Stimulated activated CD4-positive, alpha-beta T cell treated with anti-CD3 and anti-CD28 coated beads, TNF-alpha, amount 100 ng/mL, for 48 hours (primary cell): ENCODE data around the gene KCP.
"Not testable (repeated sequence)": the region's sequence is repeated elsewhere in the genome, so short reads cannot be mapped to it uniquely, and the experiment has no call there.

Experiments
- DNase-seq, 3 donors: peaks; one replicate each; pipeline ENCODE4 v3.0.0-alpha.2; 2020; ENCODE audit warnings: low read depth in 3 of 3

The KCP gene

GRCh38 chr7:128910569-128910945 is at the start of gene KCP:
KCP (minus strand) TSS chr7:128910709; CDS start chr7:128910676, 33 bp downstream.
- no peak for DNase-seq

GRCh38 chr7:128959296-128959695 is 48.8 kb upstream of the KCP start:
- DNase-seq: no peak

DNA sequence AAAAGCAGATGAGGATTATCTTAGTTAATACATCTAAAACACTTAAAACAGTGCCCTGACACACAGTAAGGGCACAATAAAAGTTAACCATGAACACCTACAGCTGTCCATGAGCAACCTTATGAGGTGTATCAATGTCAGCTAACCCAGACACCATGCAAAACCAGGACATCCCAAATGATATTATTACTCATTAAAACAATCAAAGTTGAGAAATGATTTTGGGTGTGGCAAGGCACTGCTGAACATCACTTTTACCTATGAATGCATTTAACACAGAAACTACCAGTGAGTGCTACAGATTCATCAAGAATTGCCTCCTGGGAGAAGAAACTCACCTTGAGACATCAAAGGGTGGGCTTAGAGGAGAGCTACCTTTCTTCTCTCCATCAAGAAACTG is 45.5 kb upstream of the KCP start:
- DNase-seq: no peak

- DNase-seq: no peak
Observed at GRCh38 chr7:128954830-128955802, 44.6 kb upstream of the KCP start.

DNA sequence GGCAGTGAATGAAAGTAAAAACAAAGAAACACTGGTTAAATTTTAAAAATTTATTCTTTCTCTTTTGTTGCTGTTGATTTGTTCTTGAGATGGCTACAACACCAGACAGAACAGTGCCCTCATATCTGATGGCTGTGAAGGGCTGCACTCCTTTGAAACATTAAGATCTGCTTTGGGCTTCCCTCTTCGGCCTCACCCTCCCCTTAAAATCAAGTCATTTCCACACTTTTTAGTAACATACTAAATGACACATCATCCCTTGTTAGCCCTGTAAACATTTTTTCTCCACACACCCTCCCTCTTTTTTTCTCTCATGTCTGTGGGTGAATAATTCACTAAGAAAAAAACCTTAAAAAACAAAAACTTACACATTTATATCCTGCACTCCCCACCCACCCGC is 43.6 kb upstream of the KCP start:
- DNase-seq: no peak

DNA sequence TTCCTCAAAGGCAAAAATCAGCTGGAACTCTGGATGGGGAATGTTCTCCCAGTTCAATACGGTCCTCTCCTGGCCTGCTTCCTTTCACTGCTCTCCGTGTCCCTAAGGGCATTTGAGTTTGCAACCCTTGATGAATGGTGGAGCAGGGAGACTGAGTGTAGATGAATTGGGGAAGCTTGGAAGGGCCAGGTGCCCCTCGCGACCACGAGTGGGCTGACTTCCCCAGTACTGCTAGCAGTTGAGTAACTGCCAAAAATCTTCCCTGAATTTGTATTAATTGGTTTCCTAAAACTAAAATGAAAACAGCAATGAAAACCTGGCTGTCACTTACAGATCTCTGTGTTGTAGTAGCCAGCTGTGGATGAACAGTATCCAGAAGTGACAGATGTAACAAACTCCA is 40.8 kb upstream of the KCP start:
- DNase-seq: no peak

DNA sequence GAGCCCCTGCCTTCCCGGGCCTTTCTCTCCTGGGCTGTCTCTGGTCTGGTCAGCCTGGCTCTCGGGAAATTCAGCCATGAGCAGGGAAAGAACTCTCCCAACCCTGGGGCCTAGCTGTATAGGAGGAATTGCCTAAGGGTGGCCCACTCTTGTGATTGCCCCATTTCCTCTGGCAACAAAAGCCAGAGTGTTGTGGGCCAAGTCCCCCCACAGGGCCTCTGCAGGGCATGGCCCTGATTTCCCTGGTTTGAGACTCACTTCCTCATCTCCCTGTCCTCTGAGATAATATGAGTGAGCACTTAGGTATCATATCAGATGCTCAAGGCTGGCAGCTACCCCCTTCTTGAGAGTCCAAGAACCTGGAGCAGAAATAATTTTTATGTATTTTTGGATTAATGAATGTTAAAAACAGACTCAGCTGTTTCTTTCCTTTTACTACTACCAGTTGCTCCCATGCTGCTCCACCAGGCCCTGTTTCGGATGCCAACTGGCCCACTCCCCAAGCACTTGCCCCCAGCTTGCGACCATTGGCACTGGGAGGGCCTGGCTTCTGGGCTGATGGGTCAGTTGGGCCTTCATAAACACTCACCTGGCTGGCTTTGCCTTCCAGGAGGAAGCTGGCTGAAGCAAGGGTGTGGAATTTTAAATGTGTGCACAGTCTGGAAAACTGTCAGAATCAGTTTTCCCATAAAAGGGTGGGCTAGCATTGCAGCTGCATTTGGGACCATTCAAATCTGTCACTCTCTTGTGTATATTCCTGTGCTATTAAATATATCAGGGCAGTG is 38.7 kb upstream of the KCP start:
- no peak for DNase-seq

DNA sequence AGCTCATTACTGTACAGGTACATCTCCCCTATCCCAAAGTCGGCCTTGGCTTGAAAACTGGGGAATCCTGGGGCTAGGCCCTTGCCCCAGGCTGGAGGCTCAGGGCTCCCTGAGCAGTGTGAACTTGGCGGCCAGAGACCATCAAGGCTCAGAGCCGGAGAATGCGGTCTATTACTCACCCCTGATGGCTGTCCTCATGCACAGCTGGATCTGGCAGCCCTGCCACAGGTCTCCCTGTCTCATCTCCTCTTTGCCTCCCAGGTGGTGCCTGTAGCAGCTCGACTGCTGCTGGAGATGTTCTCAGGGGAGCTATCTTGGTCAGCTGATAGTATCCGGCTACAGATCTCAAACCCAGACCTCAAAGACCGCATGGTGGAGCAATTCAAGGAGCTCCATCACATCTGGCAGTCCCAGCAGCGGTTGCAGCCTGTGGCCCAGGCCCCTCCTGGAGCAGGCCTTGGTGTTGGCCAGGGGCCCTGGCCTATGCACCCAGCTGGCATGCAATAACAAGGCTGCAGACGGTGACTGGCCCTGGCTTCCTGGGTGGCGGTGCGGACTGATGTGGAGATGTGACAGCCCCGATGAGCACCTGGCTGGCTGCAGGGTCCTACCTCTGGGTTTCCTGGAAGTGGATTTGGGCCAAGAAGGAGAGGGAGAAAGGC is 37.9 kb upstream of the KCP start:
- no peak for DNase-seq

DNA sequence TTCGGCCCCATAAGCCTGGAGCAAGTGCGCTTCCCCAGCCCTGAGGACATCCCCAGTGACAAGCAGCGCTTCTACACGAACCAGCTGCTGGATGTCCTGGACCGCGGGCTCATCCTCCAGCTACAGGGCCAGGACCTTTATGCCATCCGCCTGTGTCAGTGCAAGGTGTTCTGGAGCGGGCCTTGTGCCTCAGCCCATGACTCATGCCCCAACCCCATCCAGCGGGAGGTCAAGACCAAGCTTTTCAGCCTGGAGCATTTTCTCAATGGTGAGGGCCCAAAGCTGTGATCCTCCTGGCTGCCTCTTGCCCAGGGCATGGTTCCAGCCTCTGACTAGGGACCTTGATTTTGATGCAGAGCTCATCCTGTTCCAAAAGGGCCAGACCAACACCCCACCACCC is 37.3 kb upstream of the KCP start:
- DNase-seq: no peak

DNA sequence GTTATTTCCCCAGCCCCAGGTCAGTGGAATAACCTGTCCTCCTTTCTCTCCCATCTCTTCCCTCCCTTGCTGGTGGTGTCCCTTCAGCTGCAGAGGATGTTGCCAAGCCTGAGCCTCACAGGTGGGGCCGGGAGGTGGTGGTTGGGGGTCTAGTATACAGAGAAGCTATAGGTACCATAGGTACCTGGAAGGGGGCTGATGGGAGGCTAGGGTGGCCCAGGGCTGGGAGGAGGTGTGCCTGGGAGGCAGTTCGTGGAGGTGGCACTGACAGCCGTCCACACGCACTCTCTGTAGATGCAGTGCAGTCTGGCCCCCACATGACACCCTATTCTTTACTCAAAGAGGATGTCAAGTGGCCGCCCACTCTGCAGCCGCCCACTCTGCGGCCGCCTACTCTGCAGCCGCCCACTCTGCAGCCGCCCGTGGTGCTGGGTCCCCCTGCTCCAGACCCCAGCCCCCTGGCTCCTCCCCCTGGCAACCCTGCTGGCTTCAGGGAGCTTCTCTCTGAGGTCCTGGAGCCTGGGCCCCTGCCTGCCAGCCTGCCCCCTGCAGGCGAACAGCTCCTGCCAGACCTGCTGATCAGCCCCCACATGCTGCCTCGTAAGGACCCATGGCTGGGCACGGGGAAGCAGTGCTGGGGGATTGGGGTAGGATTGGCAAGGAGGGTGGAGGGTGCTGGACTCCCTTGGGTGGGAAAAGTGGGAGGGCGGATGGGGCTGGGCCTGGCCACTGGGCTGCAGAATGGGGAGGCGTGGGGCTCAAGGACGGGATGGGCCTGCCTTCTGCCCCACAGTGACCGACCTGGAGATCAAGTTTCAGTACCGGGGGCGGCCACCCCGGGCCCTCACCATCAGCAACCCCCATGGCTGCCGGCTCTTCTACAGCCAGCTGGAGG is 36.7 kb upstream of the KCP start:
- no peak for DNase-seq

DNA sequence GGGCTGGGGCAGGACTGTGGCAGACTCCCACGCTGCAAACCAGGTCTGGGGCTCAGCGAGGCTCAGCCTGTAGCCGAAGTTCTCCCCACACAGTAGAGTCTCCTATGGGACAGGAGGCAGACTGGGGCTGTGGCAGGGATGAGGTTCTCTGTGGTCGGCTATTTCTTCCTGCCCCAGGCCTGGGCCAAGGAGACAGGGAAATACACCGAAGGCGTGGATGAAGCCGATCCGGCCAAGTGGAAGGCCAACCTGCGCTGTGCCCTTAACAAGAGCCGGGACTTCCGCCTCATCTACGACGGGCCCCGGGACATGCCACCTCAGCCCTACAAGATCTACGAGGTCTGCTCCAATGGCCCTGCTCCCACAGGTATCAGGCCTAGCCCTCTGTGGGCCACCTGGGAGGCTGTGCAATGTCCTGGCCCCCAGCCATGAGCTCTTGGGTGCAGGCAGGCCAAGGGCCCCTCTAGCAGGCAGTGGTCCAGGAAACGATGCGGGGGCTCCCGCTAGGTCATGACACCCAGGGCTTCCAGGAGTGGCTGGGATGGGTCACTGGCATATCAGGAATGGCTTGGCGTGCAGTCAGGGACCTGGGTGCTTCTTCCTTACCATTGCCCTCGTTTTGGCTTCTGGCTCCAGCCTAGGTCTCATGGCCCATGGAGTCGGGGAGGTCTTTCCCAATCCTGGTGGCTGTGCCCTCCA is 35.3 kb upstream of the KCP start:
- no peak for DNase-seq

GRCh38 chr7:128944487-128945236 is 34.2 kb upstream of the KCP start:
- no peak for DNase-seq

DNA sequence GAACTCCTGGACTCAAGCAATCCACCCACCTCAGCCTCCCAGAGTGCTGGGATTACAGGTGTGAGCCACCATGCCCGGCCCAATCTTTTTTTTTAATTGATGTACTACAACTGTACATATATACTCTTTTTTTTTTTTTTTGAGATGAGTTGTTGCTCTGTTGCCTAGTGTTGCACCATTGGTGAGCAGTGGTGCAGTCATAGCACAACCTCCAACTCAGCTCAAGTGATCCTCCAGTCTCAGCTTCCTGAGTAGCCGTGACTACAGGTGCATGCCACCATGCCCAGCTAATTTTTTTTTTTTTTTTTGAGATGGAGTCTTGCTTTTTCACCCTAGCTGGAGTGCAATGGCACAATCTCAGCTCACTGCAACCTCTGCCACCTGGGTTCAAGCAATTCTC is 32.7 kb upstream of the KCP start:
- DNase-seq: not testable (repeated sequence)

DNA sequence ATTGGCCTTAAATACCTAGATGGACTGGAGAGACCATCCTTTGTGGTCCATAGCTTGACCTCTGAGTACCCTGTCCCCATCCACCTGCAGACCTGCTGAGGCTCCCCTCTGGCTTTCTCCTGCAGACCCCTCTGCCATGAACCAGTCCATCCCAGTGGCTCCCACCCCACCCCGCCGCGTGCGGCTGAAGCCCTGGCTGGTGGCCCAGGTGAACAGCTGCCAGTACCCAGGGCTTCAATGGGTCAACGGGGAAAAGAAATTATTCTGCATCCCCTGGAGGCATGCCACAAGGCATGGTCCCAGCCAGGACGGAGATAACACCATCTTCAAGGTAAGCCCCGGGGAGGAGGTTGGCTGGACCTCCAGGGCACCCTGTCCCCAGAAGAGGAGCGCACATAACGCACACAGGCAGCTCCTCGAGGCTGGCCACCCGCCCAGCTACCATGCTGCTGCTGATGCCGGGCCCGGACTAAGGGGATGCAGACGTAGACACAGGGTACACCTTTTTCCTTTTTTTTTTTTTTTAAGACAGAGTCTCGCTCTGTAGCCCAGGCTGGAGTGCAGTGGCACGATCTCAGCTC is 31.5 kb upstream of the KCP start:
- DNase-seq: no peak

DNA sequence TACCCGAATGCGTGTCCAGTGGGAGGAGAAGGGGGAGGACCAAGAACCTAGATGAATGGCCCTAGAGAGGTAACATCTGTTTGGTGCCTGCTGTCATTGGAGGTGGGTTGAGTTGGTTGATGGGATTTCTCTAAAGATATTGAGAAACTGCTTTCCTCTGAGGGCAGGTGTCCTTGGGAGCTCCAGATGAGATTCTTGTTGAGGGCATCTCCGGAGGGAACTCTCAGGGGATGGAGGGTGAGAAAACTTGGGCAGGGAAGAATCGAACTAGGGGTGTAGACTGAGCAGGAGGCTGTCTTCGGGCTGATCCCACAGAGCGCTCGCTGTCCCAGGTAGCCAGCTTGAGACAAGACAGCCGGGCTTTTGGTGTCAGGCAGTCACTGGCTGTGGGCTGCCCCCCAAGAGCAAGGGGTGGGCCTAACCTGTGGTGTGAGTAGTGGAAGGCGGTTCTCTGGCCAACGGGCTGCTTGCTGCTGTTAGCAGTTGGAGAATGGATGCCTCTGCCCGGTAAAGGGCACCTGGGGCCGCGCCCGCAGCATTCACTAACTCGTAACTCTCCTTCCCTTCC is 30.9 kb upstream of the KCP start:
- no peak for DNase-seq

DNA sequence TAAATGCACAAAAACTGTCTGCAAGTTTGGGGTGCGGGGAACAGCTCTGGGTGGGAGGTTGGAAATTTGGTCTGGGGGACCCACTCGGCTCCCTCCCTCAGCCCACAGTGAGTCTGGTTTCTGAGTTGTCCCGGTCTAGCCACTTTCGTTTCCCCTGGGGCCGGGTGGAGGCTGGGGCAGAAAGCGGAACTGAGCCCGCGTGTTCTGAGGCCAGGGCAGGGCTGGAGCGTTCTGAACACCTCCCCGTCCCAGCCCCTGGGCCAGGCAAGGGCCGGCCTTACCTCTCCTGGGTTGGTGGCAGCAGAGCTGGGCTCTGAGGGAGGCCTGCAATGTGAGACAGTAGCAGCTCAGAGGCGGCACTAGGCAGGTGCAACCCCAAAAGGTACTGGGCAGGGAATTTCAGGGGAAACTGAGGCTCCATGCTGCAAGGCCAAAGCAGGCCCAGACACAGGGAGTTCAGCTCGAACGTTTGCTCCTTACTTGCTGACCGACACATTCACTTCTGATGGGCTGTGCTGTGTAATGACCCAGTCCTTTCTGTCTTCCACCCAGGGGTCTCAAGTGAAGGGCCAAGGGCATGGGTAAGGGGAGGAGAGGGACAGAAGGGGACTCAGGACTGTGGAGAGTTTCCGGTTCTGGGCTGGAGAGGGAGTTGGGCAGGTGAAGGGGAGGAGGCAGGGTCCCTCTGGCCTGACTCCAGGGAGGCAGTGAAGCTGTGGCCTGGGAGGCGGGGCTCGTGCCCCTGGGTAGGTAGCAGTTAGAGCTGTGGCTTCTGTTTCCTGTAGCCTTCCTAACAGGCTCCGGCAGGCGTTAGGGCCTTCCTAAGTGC is 30.2 kb upstream of the KCP start:
- no peak for DNase-seq

GRCh38 chr7:128939861-128940410 is 29.4 kb upstream of the KCP start:
- DNase-seq: no peak
